Measurements from ENCODE around the gene RPL13A. TPM values are rescaled to one million over a fixed set of nuclear protein-coding genes. Genes with fewer than 3 reads are reported as not detected.

RPL13A gene
- polyA plus RNA-seq, 1 of the 3 experiments (the other 2 are of a cell fraction) = 2,748 TPM

- no peaks in the 10 kb centered on the region for H4K20me1 ChIP-seq (ENCODE audit: insufficient read depth)
- no peaks in the 10 kb centered on the region for H3K9me2 ChIP-seq
- ChIA-PET CTCF (interaction anchor here (1.3 to 2.6 kb wide), 2 partner anchors 9 to 13 kb away, joined by 3 to 16 read pairs; partner anchors contain the start of gene FLT3LG), POLR2A (interaction anchor here (0.6 kb wide), 1 partner anchor 32 kb away, joined by 3 read pairs; no protein-coding TSS in a partner anchor)
- no peaks in the 10 kb centered on the region for H3F3A ChIP-seq (replicated peaks; ENCODE audit: insufficient read depth)
- H3K9ac ChIP-seq = no peak overlapping the region
- H3K4me1 ChIP-seq (ENCODE audit: control insufficient read depth in 1 of 2, insufficient read depth in 2 of 2, low read depth in 1 of 2, low read length in 1 of 2) = no peaks in the 10 kb centered on the region
- TF ChIP-seq IRF3 (IDR thresholded peaks at IDR 0.05; ENCODE audit: low read depth, low read length) (no peak), CHD2 (IDR thresholded peaks at IDR 0.05; ENCODE audit: low read length, partially characterized antibody) (no peak), TCF12 (IDR thresholded peaks at IDR 0.05) (no peak)
- H3K27ac ChIP-seq (ENCODE audit: low read depth in 2 of 2, low read length in 1 of 2) = no peak overlapping the region
- peak; percentile 21 for DNase-seq
- H3K4me3 ChIP-seq (ENCODE audit: low read depth in 2 of 2, low read length in 1 of 2) = no peak overlapping the region
- H2AFZ ChIP-seq (ENCODE audit: low read depth) = no peak overlapping the region
- 94% methylated on average over 24 of the region's 39 CpGs for whole genome bisulfite sequencing (ENCODE audit: low lambda C conversion rate)
- no peaks in the 10 kb centered on the region for H3K79me2 ChIP-seq (ENCODE audit: insufficient read depth)
- H3K27me3 ChIP-seq (ENCODE audit: insufficient read depth) = no peaks in the 10 kb centered on the region
- no peaks in the 10 kb centered on the region for H3K9me3 ChIP-seq
- no peak overlapping the region for H3K4me2 ChIP-seq
- H3K36me3 ChIP-seq (replicated peaks in 1 of 2; ENCODE audit: control insufficient read depth in 1 of 2, insufficient read depth in 2 of 2, low read length in 1 of 2) = no peaks in the 10 kb centered on the region
Observed at GRCh38 chr19:49463960-49464740, 23.3 kb upstream of the RPL13A start.

GRCh38 chr19:49465371-49465770 lies 22.0 kb upstream of the RPL13A start:
- whole genome bisulfite sequencing (ENCODE audit: low lambda C conversion rate) = 95% methylated on average over 3 of the region's 3 CpGs
- CTCF ChIA-PET = interaction anchor here (1.3 to 2.6 kb wide), 2 partner anchors 8 to 12 kb away, joined by 3 to 16 read pairs; partner anchors contain the start of gene FLT3LG

GRCh38 chr19:49468199-49468598 lies 19.2 kb upstream of the RPL13A start:
- Histone ChIP-seq H3F3A (replicated peaks; ENCODE audit: insufficient read depth) (no peaks in the 10 kb centered on the region), H3K9me2 (no peaks in the 10 kb centered on the region), H3K27me3 (ENCODE audit: insufficient read depth) (no peaks in the 10 kb centered on the region), H3K4me2 (no peak overlapping the region), H3K9ac (no peak overlapping the region), H4K20me1 (ENCODE audit: insufficient read depth) (no peaks in the 10 kb centered on the region), H3K27ac (ENCODE audit: low read depth in 2 of 2, low read length in 1 of 2) (no peak overlapping the region), H3K36me3 (replicated peaks in 1 of 2; ENCODE audit: control insufficient read depth in 1 of 2, insufficient read depth in 2 of 2, low read length in 1 of 2) (no peaks in the 10 kb centered on the region), H3K9me3 (no peaks in the 10 kb centered on the region), H3K79me2 (ENCODE audit: insufficient read depth) (no peaks in the 10 kb centered on the region), H3K4me3 (ENCODE audit: low read depth in 2 of 2, low read length in 1 of 2) (no peak overlapping the region), H3K4me1 (ENCODE audit: control insufficient read depth in 1 of 2, insufficient read depth in 2 of 2, low read depth in 1 of 2, low read length in 1 of 2) (no peaks in the 10 kb centered on the region), H2AFZ (ENCODE audit: low read depth) (no peak overlapping the region)
- ChIA-PET POLR2A (interaction anchor here (0.6 kb wide), 1 partner anchor 15 kb away, joined by 3 read pairs; the partner anchor contains the start of gene ALDH16A1), CTCF (no interaction called here)
- DNase-seq = no peak
- TF ChIP-seq CTCF (IDR thresholded peaks at IDR 0.05) (no peak), GABPA (IDR thresholded peaks at IDR 0.05; ENCODE audit: low read depth) (no peak), NRF1 (IDR thresholded peaks at IDR 0.05; ENCODE audit: low read depth, low read length) (no peak), TAF1 (IDR thresholded peaks at IDR 0.05; ENCODE audit: borderline replicate concordance, low read depth, low read length) (no peak), PBX3 (IDR thresholded peaks at IDR 0.05) (no peak), RAD21 (IDR thresholded peaks at IDR 0.05; ENCODE audit: low read length) (no peak), FOXJ3 (CRISPR knock-in tag; IDR thresholded peaks at IDR 0.05) (no peak), TCF12 (IDR thresholded peaks at IDR 0.05) (no peak), SMC3 (IDR thresholded peaks at IDR 0.05; ENCODE audit: low read depth, low read length) (no peak), MEF2A (IDR thresholded peaks at IDR 0.05; ENCODE audit: borderline replicate concordance, low read depth) (no peak), JUND (IDR thresholded peaks at IDR 0.05) (no peak), NFIC (IDR thresholded peaks at IDR 0.05; ENCODE audit: borderline replicate concordance) (no peak)
- WGBS (ENCODE audit: low lambda C conversion rate) = 91% methylated on average over 18 of the region's 19 CpGs

More at GRCh38 chr19:49465371-49465770, 22.0 kb upstream of the RPL13A start:
- H3K9me3 ChIP-seq = no peaks in the 10 kb centered on the region
- H3F3A ChIP-seq (replicated peaks; ENCODE audit: insufficient read depth) = no peaks in the 10 kb centered on the region
- H3K36me3 ChIP-seq (replicated peaks in 1 of 2; ENCODE audit: control insufficient read depth in 1 of 2, insufficient read depth in 2 of 2, low read length in 1 of 2) = no peaks in the 10 kb centered on the region
- H3K9ac ChIP-seq = no peak overlapping the region
- no peaks in the 10 kb centered on the region for H3K4me1 ChIP-seq (ENCODE audit: control insufficient read depth in 1 of 2, insufficient read depth in 2 of 2, low read depth in 1 of 2, low read length in 1 of 2)
- no peaks in the 10 kb centered on the region for H3K27me3 ChIP-seq (ENCODE audit: insufficient read depth)
- H3K27ac ChIP-seq (ENCODE audit: low read depth in 2 of 2, low read length in 1 of 2) = no peak overlapping the region
- H3K79me2 ChIP-seq (ENCODE audit: insufficient read depth) = no peaks in the 10 kb centered on the region
- POLR2A ChIA-PET = no interaction called here
- TF ChIP-seq EP300 (IDR thresholded peaks at IDR 0.05; ENCODE audit: borderline replicate concordance in 1 of 2, low read depth in 1 of 2, low read length in 1 of 2) (no peak), RCOR1 (IDR thresholded peaks at IDR 0.05; ENCODE audit: low read length) (no peak), ELF1 (IDR thresholded peaks at IDR 0.05) (no peak), GABPA (IDR thresholded peaks at IDR 0.05; ENCODE audit: low read depth) (no peak), SIN3A (IDR thresholded peaks at IDR 0.05; ENCODE audit: borderline replicate concordance, low read depth, low read length) (no peak), TAF1 (IDR thresholded peaks at IDR 0.05; ENCODE audit: borderline replicate concordance, low read depth, low read length) (no peak), RAD21 (IDR thresholded peaks at IDR 0.05; ENCODE audit: low read length) (no peak)
- H3K9me2 ChIP-seq = no peaks in the 10 kb centered on the region
- DNase-seq = no peak
- no peak overlapping the region for H3K4me3 ChIP-seq (ENCODE audit: low read depth in 2 of 2, low read length in 1 of 2)
- H2AFZ ChIP-seq (ENCODE audit: low read depth) = no peak overlapping the region
- no peak overlapping the region for H3K4me2 ChIP-seq
- H4K20me1 ChIP-seq (ENCODE audit: insufficient read depth) = no peaks in the 10 kb centered on the region

Data from SK-N-SH (cell line).